OCI-M1 (cell line): Measurements from ENCODE around the gene PMVK.
"Not testable (repeated sequence)": the region's sequence is repeated elsewhere in the genome, so short reads cannot be mapped to it uniquely, and the experiment has no call there.

Source experiments
- DNase-seq: peaks from one replicate; lab custom pipeline; 2025; lab: John Stamatoyannopoulos, UW

Gene PMVK

DNA sequence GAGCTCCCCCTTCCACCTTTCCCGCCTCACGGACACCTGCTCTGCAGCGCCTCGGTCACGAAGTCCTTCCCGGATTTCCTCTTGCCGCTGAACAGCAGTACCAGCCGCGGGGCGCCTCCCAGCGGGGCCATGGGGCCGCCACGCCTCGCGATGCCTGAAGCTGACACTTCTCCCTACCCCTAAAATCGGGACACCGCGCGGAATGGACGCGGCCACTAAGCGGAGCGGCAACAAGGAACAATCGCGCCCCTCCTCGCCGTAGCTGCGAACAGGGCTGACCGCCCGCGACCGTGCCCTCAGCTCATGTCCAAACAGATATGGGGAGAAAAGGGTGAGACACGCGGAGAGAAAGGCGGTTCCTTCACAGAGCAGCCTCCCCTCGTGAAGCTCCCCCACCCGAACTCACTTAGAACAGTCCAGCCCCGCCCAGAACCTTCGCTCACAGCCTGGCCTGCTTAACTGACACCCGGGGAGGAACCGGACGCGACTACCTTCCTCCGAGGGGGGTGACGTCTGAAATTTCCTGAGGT, at the start of gene PMVK:
TSS of gene PMVK (minus strand) at position 165 of the 530 bp plus-strand sequence. CDS start at position 131, 34 bp downstream.
- peak; percentile 98 for DNase-seq

DNA sequence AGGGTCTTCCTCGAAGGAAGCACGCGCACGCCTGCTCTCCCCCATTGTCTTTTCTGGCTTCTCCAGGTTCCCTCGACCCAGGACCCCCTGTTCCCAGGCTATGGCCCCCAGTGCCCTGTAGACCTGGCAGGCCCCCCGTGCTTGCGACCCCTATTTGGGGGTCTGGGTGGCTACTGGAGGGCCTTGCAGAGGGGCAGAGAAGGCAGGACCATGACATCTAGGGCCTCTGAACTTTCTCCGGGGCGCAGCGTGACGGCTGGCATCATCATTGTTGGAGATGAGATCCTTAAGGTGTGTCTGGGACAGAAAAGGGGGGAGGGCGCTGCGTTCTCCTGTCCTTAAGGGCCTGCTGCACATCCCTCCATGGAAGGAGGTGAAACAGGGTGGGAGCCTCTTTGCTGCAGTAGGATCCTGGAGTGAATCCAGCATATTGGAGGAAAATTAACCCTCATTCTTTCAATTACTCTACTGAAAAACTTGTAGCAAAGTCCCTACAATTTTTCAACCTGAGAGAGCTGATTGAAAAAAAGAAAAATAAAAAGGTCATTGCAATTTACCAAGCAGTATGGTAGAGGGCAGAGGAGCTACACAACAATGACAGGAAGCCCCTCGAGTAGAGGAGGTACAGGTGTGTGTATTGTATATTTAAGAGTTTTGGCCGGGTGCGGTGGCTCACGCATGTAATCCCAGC, 47.4 kb upstream of the PMVK start:
- DNase-seq = peak; percentile 43

DNA sequence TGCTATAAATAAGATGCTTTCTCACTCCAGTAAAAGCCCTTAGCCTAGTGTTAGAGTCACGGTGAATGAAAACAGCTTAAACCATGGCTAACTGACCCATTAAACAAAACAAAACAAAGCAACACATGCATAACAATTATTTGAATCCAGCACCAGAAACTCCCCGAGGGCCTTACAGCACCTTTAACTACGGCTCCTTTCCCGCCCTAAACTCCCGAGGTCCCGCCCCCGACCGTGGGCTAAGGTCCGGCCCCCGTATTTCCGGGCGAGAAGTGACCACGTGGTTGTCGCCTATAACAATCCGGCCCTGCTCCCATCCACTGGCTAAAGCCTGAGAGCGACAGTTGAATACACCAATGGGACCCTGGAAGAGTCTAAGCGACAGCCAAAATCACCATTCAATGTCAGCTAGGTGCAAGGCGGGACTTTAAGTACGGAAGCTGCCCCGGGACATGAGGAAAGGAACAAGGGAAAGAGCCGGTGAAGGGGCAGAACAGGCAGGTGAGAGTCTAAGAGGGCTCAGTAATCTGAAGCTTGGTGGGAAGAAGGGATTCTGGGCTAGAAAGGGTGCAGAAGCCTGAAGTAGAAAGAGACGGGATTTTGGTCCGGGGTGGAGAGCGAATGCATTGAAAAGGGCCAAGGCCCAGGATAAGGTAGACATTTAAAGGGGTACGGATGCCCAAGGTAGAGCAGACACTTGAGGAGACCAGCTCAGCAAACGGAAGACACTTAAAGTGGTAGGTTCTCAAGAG, 46.6 kb upstream of the PMVK start, which contains the start of gene FLAD1:
TSS of gene FLAD1 (plus strand) at position 448 of the 752 bp plus-strand sequence. CDS start 351 bp downstream, outside the sequence.
- DNase-seq = peak; percentile 100

DNA sequence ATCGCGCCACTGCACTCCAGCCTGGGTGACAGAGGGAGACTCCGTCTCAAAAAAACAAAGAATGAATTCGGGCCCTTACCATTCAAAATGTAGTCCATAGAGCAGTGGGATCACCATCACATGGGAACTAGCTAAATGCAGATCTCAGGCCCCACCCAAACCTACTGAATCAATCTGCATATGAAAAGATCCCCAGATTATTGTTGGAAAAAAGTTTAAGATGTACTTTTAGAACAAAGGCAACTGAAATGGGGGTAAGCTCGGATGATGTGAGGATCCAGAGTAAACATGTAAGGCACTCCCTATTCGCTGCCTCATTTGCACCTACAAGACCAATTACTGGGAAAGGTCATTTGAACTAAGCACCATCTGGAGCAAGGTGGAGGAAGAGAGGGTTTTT, 45.8 kb upstream of the PMVK start:
- DNase-seq = peak; percentile 75

DNA sequence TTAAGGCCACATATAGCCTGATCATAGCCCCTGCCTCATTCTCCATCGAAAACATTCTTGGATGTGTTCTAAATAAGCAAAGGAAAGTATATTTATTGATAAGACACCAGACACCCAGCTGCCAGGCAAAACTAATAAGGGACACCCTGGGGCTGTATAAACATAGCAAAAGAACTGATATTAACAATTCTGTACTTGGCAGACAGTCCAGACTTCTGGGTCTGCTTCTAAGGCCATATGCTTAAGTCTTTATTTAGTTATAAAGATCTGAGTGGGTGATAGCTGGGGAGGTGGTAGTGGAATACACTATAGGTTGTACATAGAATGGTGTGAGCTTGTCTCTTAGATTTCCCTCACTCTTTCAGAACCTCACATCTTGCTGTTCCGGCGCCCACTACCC, 41.8 kb upstream of the PMVK start:
- DNase-seq = no peak

DNA sequence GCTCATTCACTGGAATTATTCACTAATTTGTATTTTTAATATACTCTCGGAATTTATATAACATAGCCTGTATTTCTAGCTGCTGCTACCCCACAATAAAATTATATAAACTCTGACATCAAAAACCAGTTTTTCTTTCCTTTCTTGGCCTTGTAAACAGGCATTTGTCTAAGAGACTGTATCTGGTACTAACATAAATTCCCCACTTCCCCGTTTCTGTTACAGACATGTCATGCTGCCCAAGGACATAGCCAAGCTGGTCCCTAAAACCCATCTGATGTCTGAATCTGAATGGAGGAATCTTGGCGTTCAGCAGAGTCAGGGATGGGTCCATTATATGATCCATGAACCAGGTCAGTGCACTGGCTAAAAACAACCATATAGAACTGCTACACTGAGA, 41.2 kb upstream of the PMVK start:
- DNase-seq = not testable (repeated sequence)

DNA sequence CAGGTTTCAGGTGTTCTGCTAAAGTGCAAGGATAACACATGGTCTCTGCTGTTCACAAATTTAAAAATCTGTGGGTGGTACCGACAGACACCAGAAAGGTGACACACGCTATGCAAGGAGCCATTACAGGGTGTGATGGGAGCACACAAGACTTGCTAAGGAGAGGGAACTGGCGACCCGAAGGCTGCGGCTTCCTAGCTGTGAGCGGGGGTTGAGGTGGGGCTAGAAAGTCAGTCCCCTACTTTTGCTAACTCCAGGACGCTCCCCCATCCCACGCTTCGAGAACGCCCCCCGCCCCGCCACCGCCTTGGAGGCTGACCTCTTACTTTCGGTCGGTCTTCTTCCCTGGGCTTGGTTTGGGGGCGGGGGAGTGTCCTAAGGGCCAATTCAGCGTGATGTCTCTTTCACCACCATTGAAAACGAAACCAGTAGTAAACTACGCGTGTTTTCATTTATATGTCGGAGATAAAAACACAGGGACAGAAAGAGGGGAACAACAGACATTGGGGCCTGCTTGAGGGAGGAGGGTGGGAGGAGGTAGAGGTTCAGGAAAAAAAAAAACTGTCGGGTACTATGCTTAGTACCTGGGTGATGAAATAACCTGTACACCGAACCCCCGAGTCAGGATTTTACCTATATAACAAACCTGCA, 39.0 kb upstream of the PMVK start:
- peak; percentile 92 for DNase-seq

DNA sequence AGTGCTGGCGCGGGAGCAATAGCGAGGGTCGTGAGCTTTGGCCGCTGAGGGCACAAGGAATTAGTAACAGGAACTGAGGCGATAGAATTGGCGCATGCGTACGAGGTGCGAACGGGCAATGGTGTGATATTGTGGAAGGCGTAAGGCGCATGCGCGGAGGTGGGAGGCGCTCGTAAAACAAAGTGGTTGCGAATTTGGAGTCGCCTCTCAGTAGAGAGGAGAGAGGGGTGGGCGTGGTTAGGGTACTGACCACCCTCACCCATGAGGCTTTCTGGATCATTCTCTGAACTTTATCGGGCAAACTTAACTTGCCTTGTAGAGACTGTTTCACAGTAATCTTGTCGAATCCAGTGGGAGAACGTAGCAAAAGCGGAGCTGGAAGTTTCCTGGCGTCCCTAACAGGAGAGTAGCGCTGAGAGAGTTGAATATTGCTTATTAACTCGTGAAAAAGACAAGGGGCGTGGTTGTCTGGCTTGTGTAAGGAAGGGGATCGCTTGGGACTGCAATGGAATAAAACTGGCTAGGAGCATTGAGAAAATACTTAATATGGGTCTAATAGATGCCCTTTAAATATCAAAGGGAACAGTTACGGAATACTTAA, 38.4 kb upstream of the PMVK start:
- DNase-seq = peak; percentile 99

DNA sequence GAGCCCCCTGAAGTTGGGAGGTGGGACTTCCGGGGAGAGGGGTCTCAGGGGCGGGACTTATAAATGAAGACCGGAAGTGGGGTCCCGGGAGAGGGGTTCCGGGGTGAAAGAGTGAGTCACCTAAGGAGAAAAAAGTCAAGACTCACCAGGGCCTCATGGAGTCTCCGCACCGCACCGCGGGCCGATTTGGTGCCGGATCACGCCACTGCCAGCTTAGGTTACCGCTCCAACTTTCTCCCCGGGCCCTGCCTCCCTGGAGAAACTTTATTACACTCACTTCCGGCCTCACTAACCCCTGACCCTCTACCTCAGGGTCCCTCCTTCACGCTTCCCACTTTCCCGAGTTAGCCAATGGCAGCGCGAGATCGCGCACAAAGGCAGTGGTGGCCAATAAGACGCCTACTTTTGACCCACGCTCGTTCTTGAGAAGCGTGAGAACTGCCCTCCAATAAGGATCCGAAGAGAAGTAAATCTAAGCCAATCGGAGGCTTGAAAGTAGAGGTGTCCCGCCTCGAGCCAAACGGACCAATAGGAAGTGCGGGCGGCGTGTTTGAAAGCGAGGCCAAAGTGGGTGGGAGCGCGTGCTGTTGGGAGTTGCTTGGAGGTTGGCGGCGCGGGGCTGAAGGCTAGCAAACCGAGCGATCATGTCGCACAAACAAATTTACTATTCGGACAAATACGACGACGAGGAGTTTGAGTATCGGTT, 37.7 kb upstream of the PMVK start, which contains the start of gene CKS1B:
TSS of gene CKS1B (plus strand) at position 580 of the 706 bp plus-strand sequence. CDS start at position 645, 65 bp downstream.
- peak; percentile 100 for DNase-seq

DNA sequence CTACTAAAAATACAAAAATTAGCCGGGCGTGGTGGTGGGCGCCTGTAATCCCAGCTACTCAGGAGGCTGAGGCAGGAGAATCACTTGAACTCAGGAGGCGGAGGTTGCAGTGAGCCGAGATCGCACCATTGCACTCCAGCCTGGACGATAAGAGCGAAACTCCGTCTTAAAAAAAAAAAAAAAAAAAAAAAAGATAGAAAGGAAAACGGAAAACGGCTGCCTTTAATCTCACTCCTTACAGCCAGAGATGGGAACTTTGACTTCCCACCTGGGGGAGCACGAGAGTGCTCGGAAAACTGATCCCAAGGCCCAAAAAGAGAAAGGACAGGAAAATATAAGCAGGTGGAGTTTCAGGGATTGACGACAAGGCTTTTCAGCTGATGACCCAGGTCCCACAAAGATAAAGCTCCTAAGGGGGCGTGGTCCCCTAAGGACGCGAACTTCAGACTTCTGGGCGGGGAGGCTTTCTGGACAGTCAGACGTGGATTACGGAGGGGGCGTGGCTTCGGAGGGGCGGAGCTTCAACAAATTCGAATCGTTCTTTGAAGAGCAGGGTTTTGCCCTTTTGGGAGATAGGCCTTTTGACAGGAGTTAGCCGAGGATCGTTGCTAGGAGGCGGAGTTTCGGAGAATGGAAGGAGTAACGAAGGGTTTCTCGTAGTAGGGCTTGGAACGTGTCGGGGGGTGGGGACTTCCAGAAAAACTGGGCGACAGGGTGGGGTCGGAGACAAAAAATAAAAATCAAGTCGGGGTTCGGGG, 37.0 kb upstream of the PMVK start:
- DNase-seq = peak; percentile 100

DNA sequence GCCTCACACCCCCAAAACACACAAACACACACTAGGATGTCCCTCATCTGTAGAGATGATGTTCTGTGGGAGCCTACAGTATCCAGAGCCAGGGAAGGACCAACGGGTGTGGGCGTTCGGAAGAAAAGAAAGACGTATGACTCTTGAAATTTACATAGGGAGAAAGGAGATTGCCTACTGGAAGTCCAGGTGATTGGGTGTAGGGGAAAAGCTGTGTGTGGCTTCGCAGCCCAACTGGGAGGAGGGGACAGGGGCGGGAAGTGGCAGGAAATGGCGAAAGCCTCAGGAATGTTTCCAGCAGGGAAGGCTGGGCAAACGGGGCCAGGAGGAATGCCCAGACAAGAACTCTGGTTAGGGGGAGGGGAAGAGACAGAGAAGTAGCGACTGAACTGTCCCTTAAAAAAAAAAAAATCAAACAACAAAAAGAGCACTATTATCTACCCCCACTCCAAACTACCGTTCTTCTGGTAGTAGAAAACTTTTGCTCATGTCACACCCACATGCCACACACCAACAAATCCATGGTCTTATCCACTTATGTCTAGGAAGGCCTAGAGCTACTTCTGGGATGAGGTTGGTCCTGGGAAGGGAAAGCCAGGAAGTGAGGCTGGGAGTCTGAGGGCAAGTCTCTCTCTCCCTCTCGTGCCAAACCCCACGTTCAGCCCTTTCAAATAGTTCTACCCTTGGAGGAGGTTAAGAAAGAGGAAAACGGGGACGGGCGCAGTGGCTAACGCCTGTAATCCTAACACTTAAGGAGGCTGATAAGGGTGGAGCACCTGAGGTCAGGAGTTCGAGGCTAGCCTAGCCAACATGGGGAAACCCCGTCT, 36.2 kb upstream of the PMVK start:
- peak; percentile 74 for DNase-seq

DNA sequence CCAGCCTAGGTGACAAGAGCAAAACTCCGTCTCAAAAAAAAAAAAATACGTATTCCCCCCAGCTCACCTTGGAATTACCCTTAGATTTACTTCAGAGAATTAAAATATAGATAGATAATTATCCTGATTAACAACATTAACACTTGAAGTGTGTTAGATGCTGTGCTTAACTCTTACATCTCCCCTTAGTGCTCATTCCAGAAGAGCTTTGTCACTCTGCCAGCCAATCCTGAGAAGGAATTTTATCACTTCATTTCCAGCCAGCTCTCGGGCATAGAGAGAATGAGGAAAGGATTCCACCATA, 35.6 kb upstream of the PMVK start:
- DNase-seq = no peak

DNA sequence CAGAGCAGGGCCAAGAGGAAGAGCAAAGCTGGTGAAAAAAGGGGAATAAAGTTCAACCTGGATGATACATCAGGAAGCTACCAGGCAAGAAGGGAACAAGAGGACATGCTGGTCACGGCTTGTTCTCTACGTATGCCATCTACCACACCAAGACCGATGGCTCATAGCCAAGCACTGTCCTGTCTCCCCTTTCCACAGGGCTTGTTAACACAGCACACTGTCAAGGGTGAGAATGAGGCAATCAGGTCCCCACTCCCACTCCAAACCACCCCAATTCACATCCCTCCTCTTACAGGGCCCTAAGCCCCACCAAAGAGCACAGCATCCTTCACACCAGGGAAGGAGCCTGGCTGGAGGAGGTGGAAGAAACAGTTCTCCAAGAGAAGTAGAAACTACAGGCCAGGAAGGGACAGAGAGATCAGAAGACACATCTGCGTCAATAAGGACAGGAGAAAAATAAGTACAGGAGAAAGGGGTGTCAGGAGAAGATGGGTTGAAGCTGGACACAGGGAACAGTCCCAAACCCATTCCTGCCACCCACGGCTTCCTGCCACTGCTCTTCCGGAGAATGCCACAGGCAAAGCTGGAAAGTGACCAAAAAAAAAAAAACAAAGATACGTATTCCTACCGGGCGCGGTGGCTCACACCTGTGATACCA, 35.0 kb upstream of the PMVK start:
- no peak for DNase-seq

DNA sequence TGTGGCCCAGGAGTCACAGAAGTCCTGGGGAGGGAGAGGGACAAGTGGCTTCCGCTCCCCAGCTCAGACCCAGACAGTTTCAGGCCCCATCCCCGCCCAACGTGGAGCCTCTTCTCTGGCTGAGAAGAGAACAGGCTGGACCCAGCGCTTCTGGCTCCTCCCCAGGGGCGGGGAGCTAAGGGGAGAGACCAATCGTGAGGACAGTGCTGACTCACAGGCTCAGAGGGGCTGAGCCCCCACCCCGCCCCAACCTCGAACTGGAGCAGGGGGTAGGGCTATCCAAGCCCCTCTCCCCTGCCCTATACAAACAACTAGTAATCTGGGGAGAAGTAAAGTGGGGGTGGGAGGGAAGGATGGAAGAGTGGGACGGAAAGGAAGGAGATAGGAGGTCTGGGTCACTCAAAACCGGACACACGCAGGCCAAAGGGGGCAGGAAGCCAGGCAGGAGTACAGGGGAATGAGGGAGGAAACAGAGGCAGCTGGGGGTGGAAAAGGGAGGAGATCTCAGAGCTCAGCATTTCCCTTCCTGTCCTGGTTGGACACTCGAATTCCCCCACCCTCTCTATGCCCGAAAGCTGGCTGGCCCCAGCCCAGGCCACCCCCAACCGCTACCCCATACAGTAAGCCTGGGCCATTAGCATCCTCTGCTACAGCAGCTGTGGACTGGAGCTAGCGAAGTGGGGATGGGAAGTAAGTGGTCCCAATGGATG, 34.3 kb upstream of the PMVK start, which contains the start of gene SHC1:
TSS of gene SHC1 (minus strand) at position 117 of the 710 bp plus-strand sequence. CDS start 221 bp downstream, outside the sequence.
- peak; percentile 96 for DNase-seq

DNA sequence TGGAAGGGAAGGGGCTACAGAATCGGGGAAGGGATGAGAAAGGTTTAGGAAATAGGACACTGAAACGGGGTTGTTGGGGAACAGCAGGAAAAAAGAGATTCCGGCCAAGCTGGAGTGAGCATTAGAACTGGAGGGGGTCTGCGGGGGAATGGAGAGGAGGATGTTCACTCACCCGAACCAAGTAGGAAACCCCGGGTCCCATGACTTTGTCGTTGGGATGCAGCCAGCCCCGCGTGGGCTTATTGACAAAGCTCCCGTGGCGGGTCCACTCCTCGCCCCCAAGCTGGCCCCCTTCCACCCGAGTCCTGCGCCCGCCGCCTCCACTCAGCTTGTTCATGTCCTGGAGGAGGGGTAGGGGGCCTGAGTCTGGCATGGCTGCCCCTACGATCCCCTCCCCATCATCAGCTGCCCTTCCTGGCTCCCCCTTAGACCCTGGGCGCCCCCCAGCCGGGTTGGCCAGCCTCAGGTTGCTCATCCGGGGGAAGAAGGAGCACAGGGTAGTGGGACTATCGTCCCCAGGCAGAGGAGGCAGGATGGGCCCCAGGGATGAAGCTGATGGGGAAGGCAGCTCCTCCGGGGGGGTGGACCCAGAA, 33.4 kb upstream of the PMVK start:
- DNase-seq = no peak

DNA sequence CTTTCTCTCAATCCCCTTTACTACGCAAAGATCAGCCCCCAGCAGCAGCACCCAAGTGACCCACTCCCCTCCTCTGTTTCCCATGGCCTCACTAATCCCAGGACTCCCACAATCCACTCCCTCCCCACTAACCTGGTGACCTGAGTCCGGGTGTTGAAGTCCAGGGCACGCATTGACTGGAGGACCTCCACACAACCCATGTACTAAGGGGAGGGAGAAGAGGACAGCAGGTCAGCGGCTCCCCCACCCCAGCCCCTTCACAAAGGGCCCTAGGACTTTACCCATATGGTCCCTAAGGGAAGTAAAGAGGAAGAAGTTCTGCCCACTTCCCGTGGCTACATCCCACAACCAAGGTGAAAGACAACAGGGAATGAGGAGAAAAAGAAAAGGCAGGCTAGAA, 32.7 kb upstream of the PMVK start:
- DNase-seq = no peak

DNA sequence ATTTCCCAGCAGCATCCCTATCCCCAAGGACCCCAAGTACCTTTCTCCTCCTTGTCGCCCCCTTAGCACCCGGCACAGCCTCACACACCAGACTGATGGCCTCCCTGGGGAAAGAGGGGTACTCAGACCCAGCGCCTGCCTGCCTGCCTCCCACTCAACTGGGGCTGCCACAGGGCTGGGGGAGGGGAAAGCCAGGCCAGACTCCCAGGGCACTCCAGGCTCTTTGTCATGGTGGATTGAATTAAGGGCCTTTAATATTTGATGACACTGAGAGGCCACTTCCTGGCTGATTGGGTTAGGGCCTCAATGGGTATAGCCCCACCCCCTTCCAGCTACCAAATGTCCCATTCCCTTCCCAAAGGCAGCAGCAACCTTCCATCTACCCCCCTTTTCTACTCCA, 32.2 kb upstream of the PMVK start:
- DNase-seq = no peak

DNA sequence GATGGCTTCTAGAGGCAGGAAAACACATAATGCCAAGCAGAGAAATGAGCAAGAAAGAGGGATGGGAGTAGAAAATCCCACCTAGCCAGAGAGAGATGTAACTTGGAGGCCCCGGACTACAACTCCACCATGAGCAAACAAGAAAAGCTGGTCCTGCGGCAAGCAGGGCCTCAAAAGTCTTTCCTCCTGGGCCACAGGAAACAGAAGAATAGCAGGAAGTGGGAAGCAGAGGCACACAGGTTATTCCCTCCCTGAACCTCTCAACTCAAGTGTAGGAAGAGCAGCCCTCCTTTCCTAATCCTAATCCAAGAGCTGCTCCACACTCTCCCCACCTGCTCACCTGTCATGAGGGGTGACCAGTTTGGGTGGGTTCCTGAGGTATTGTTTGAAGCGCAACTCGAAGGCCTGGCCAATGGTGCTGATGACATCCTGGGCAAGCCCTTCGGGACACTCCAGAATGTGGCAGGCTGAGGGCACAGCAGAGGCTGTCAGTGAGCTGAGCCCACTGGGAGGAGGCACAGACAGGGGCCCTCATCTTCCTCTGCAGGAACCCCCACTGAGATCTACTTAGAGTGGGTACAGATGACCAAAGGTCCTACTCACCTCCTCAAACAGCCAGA, 30.9 kb upstream of the PMVK start:
- DNase-seq = no peak
